Peyer's patch (tissue), 4 donors: ENCODE measurements around the gene MFSD6L. TPM values are rescaled to one million over a fixed set of nuclear protein-coding genes. Genes with fewer than 3 reads are reported as not detected.

Experiments
- DNase-seq, 3 donors: peaks; one replicate each; pipeline ENCODE4 v3.0.0-alpha.2; 2017 to 2019
- H3K27ac ChIP-seq, 4 donors: fragments of 200-600 bp; sonication (generic); one replicate each; pipeline ENCODE4 v1.5.1; 2016 to 2019
- H3K27me3 ChIP-seq, 2 donors: fragments of 200-600 bp; sonication (generic); one replicate each; pipeline ENCODE4 v1.5.1; 2019
- H3K36me3 ChIP-seq, 3 donors: fragments of 200-600 bp; sonication (generic); one replicate each; pipeline ENCODE4 v1.5.1; 2016 to 2019
- H3K4me1 ChIP-seq, 4 donors: fragments of 200-600 bp; sonication (generic); one replicate each; pipeline ENCODE4 v1.5.1; 2016 to 2019
- H3K4me3 ChIP-seq, 4 donors: fragments of 200-600 bp; sonication (generic); 1 replicate in 3 of 4; 2 replicates in 1 of 4; pipeline ENCODE4 v1.5.1; 2016 to 2019; ENCODE audit warnings: mild to moderate bottlenecking in 1 of 4
- H3K9me3 ChIP-seq, 4 donors: fragments of 200-600 bp; sonication (generic); one replicate each; pipeline ENCODE4 v1.5.1; 2016 to 2019; ENCODE audit warnings: mild to moderate bottlenecking in 1 of 4
- POLR2A ChIP-seq, 2 donors: fragments of 450-650 bp; IDR thresholded peaks; one replicate each; pipeline ENCODE4 v1.5.1; 2017; ENCODE audit warnings: antibody characterized with exemption in 2 of 2, mild to moderate bottlenecking in 2 of 2, moderate library complexity in 2 of 2
- total RNA-seq, 4 donors: library from RNA; depleted of rRNA; stranded (reverse); fragments of >200 nt; gene quantifications; one replicate each; pipeline ENCODE4 v1.1.0, GENCODE V29; 2016
- TF ChIP-seq, protein P1 (sequence below), 6 experiments: fragments of 450-650 bp in 4 of 6; fragments of 200-600 bp in 2 of 6; sonication (generic) in 1 of 6; IDR thresholded peaks; one replicate each; pipeline ENCODE4 v1.5.1; 2017 to 2019; ENCODE audit warnings: antibody characterized with exemption in 6 of 6, mild to moderate bottlenecking in 3 of 6, moderate library complexity in 1 of 6

MFSD6L gene
- total RNA-seq, 4 donors from 2014 or later, result 1.2 to 3.2 (median 1.6) TPM; not detected in 1

DNA sequence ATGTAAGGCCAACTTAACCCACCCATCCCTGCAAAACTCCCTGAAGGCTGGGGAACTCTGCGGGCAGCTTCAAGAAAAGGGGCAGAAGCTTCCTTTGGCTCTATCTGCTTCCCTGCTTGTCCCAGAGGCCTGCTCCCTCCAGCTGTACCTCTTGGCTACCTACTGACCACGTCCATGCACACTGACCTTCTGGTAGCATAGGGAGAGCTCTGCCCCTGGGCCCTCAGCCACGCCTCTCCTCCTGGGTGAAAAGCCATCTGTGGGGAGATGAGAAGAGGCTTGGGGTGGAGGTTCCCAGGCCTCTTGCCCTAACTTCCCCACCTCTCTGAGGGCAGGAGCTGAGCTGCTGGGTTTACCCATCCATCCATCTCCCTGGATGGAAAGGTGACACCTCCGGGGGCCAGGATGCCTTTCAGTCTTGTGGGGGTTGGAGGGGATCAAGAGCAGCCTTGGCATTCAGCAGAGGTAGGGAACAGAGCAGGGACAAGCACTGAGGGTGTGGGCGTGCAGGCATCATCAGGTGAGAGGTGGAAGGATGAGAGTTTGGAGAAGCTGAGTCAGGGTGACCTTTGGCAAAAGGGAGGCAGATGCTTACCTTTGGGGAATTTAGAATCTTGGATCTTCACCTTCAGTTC, 23.4 kb upstream of the MFSD6L start:
- Histone ChIP-seq H3K36me3 (no peaks in the 10 kb centered on the region), H3K9me3 (no peaks in the 10 kb centered on the region), H3K27ac (no peak overlapping the region), H3K4me3 (no peak overlapping the region), H3K4me1 (no peaks in the 10 kb centered on the region), H3K27me3 (no peaks in the 10 kb centered on the region)
- DNase-seq, result peak in 1 of 3 donors; percentile 19
- no peak for TF ChIP-seq POLR2A (IDR thresholded peaks at IDR 0.05)
- TF ChIP-seq, protein P1, sequence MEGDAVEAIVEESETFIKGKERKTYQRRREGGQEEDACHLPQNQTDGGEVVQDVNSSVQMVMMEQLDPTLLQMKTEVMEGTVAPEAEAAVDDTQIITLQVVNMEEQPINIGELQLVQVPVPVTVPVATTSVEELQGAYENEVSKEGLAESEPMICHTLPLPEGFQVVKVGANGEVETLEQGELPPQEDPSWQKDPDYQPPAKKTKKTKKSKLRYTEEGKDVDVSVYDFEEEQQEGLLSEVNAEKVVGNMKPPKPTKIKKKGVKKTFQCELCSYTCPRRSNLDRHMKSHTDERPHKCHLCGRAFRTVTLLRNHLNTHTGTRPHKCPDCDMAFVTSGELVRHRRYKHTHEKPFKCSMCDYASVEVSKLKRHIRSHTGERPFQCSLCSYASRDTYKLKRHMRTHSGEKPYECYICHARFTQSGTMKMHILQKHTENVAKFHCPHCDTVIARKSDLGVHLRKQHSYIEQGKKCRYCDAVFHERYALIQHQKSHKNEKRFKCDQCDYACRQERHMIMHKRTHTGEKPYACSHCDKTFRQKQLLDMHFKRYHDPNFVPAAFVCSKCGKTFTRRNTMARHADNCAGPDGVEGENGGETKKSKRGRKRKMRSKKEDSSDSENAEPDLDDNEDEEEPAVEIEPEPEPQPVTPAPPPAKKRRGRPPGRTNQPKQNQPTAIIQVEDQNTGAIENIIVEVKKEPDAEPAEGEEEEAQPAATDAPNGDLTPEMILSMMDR (IDR thresholded peaks at IDR 0.05), result no peak

DNA sequence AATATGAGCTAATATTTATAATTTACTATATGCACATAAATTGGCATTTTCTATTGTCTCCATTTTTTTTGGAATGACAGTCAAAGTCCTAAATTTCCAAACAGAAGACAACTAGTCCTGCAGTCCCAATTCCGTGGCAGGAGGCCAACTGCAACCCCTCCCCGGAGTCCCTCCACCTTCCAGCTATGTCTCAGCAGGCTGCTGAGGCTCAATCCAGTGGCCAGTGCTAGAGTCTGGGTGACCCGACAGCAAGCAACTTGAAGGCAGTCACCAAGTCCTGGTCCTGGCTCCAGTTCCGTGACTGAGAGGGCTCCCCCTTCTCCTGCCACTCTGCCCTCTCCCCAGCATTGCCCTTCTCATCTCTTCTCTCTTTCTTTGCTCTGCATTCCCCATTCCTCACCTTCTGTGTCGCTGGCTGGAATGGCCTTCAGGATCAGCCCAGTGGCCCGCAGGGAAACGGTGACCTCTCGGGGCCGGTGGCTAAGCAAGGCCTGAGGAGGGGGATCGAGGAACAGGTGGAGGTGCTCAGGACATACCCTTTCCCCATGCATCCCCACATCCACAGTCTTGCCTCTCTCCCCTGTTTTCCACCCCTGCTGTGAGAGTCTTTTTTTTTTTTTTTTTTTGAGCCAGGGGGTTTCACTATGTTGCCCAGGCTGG, 22.4 kb upstream of the MFSD6L start:
- peak in 1 of 3 donors; percentile 39 for DNase-seq
- TF ChIP-seq, protein P1 (IDR thresholded peaks at IDR 0.05), result no peak
- TF ChIP-seq POLR2A (IDR thresholded peaks at IDR 0.05), result no peak
- H3K27me3 ChIP-seq, result no peaks in the 10 kb centered on the region
- H3K9me3 ChIP-seq, result no peaks in the 10 kb centered on the region
- H3K36me3 ChIP-seq, result no peaks in the 10 kb centered on the region
- no peak overlapping the region for H3K4me3 ChIP-seq
- H3K4me1 ChIP-seq, result no peaks in the 10 kb centered on the region
- H3K27ac ChIP-seq, result no peak overlapping the region

DNA sequence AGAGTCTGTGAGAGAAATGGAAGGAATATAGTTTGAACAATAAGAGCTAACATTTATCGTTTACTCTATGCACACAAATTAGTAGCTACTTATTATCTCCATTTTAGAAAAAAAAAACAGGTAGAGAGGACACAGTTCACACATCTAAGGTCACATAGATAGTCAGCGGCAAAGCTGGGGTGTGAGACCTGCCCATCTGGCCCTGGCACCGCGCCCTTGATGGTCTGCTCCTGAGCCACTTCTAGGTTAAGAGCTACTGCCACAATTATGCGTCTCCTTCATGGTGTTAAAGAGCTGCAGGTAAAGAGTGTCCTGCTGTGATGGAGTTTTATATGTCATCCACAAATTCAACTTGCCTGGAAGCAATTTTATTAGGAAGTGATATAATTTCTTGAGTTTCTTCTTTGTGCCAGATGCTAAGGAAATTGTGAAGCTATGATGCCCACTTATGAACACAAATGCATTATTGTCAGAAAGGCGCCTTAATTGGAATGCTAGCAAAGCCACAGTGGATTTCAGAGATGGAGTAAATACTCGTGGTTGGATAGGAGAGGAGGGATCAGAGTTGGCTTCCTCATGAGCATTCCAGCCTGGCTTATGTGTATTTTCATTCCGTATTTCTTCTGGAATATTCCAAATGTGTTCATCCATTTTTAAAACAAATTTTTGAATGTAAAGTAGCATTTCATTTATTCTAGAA, 21.3 kb upstream of the MFSD6L start:
- peak in 1 of 3 donors; percentile 14 for DNase-seq
- no peaks in the 10 kb centered on the region for H3K27me3 ChIP-seq
- H3K36me3 ChIP-seq, result no peaks in the 10 kb centered on the region
- no peaks in the 10 kb centered on the region for H3K4me1 ChIP-seq
- H3K9me3 ChIP-seq, result no peaks in the 10 kb centered on the region
- H3K4me3 ChIP-seq, result no peak overlapping the region
- H3K27ac ChIP-seq, result no peak overlapping the region
- TF ChIP-seq POLR2A (IDR thresholded peaks at IDR 0.05), result no peak
- TF ChIP-seq, protein P1 (IDR thresholded peaks at IDR 0.05), result no peak

DNA sequence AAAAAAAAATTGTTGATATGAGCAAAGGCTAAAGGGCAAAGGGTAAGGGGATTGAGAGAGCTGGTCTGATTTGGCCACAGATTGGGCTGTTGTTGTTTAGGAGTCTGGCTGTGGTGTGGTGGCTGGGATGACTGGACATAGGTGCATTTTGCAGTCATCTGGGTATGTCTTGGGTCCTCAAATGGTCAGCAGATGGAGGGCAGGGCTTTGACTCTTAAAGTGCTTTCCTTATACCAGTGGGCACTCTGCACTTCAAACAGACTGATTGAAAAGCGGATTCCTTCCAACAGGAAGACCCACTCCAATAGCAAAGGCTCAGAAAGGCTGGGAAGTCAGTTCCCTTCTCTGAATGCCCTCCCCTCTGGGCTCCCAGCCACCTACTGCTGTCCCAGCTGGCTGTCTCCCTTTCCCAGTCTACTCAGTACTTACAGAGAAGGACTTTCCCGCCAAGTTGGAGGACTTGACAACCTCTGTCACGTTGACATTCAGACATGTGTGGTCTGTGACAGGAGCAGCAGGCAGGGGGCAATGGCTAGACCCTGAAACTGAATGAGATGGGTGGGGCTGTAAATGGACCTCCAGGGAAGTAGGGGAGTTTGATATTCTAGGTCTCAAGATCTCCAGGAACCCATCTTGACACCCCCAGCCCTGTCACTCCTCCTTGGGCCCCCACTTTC, 19.6 kb upstream of the MFSD6L start:
- no peak overlapping the region for H3K27ac ChIP-seq
- H3K9me3 ChIP-seq, result no peaks in the 10 kb centered on the region
- no peak overlapping the region for H3K4me3 ChIP-seq
- H3K27me3 ChIP-seq, result no peaks in the 10 kb centered on the region
- H3K4me1 ChIP-seq, result no peaks in the 10 kb centered on the region
- DNase-seq, result peak in 1 of 3 donors; percentile 11
- no peaks in the 10 kb centered on the region for H3K36me3 ChIP-seq
- TF ChIP-seq POLR2A (IDR thresholded peaks at IDR 0.05), result no peak

DNA sequence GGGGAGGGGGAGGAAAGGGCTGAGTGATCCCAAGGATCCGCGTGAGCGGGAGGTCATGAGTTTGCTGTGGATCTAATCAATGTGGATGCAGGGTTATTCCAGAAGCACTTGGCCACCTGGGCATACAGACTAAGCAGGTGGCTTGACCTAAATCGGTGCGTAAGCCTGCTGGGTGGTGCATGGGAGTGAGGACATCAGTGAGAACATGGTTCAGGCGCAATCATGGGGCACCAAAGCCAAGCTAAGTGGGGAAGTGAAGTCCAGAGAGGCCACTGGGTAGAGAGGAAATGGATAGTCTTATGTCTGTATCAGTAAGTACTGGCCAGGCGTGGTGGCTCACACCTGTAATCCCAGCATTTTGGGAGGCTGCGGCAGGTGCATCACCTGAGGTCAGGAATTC, 18.9 kb upstream of the MFSD6L start:
- Histone ChIP-seq H3K27me3 (no peaks in the 10 kb centered on the region), H3K27ac (no peak overlapping the region), H3K4me1 (no peaks in the 10 kb centered on the region), H3K9me3 (no peaks in the 10 kb centered on the region), H3K36me3 (no peaks in the 10 kb centered on the region), H3K4me3 (no peak overlapping the region)
- peak in 1 of 3 donors; percentile 23 for DNase-seq
- no peak for TF ChIP-seq POLR2A (IDR thresholded peaks at IDR 0.05)
- TF ChIP-seq, protein P1 (IDR thresholded peaks at IDR 0.05), result no peak
